Measurements from ENCODE around the gene NBPF26. TPM values are rescaled to one million over a fixed set of nuclear protein-coding genes. Genes with fewer than 3 reads are reported as not detected.

NBPF26 gene
- total RNA-seq, 2 experiments from 2014 or later: 36.2 to 39.7 TPM

Other genes starting within 250 kb of the NBPF26 start
- not detected for gene PPIAL4A, start 165.8 kb downstream of the NBPF26 start, total RNA-seq